A549 (cell line): ENCODE measurements around the gene CD68. TPM values are rescaled to one million over a fixed set of nuclear protein-coding genes. Genes with fewer than 3 reads are reported as not detected.

ENCODE experiments used
- ATAC-seq, 2 experiments: fragments of 200-7000 bp in 1 of 2; fragments of >200 bp in 1 of 2; cut with Nextera tagmentation in 1 of 2; cut with Tn5 transposase in 1 of 2; 3 replicates each; pipeline versions ENCODE4 v1.8.0 to v1.9.1; 2018 to 2020; ENCODE audit warnings: mild to moderate bottlenecking in 1 of 2, moderate library complexity in 1 of 2
- CTCF ChIA-PET: fragments of 300-600 bp; sonication (Branson Sonifier 250); formaldehyde crosslinking; extraction: SDS; loops from one replicate; lab custom pipeline; 2021; ENCODE audit warnings: antibody characterized with exemption, inconsistent platforms; lab: Yijun Ruan, JAX
- POLR2A ChIA-PET: fragments of 350-600 bp; formaldehyde crosslinking; extraction: SDS; loops from one replicate; lab custom pipeline; 2021; ENCODE audit warnings: antibody characterized with exemption, inconsistent platforms; lab: Yijun Ruan, JAX
- DNase-seq, 2 experiments: peaks; one replicate each; pipeline versions ENCODE4 v3.0.0 to v3.0.0-alpha.2; 2011 to 2016; ENCODE audit warnings: low read depth in 1 of 2, low spot score in 1 of 2
- FAIRE-seq: peaks from 2 replicates; lab custom pipeline; 2011; peaks lifted over from hg19 to GRCh38; lab: Jason Lieb, UNC
- H3K27ac ChIP-seq, 2 experiments: fragments of >200 bp; sonication (Bioruptor Twin); formaldehyde crosslinking; 3 replicates each; pipeline ENCODE4 v1.5.1; 2016 to 2017
- H3K4me1 ChIP-seq: fragments of >200 bp; sonication (Bioruptor Twin); formaldehyde crosslinking; 3 replicates; pipeline ENCODE4 v1.6.1; 2016
- H3K4me2 ChIP-seq: fragments of >200 bp; sonication (Bioruptor Twin); formaldehyde crosslinking; 3 replicates; pipeline ENCODE4 v1.6.1; 2016
- H3K4me3 ChIP-seq: fragments of >200 bp; sonication (Bioruptor Twin); formaldehyde crosslinking; 3 replicates; pipeline ENCODE4 v1.5.1; 2016
- H3K9me3 ChIP-seq: fragments of >200 bp; sonication (Bioruptor Twin); formaldehyde crosslinking; 3 replicates; pipeline ENCODE4 v1.6.1; 2016
- BHLHE40 ChIP-seq: IDR thresholded peaks from 2 replicates; pipeline ENCODE4 v1.6.1; 2012; ENCODE audit warnings: low read depth, low read length, inconsistent platforms
- FOSB ChIP-seq: fragments of 250-450 bp; sonication (Bioruptor Pico); IDR thresholded peaks from 2 replicates; pipeline ENCODE4 v1.5.0; 2020; ENCODE audit warnings: mild to moderate bottlenecking, moderate library complexity
- FOXS1 ChIP-seq: fragments of 250-450 bp; sonication (Bioruptor Pico); IDR thresholded peaks from 2 replicates; pipeline ENCODE4 v1.5.0; 2020; ENCODE audit warnings: mild to moderate bottlenecking, moderate library complexity
- HEYL ChIP-seq: fragments of 250-450 bp; sonication (Bioruptor Pico); IDR thresholded peaks from 2 replicates; pipeline ENCODE4 v1.8.0; 2021; ENCODE audit warnings: mild to moderate bottlenecking, moderate library complexity
- HOXA7 ChIP-seq: fragments of 250-450 bp; sonication (Bioruptor Pico); IDR thresholded peaks from 2 replicates; pipeline ENCODE4 v1.5.0; 2020; ENCODE audit warnings: mild to moderate bottlenecking, moderate library complexity
- JUN ChIP-seq, 2 experiments: fragments of >200 bp; sonication (Bioruptor Twin); formaldehyde crosslinking; IDR thresholded peaks; 2 replicates in 1 of 2; 3 replicates in 1 of 2; pipeline ENCODE4 v1.6.1; 2016 to 2017
- KDM1A ChIP-seq: fragments of 200-600 bp; sonication (generic); IDR thresholded peaks from 2 replicates; pipeline ENCODE4 v1.6.1; 2016; ENCODE audit warnings: low read depth, mild to moderate bottlenecking
- MYC ChIP-seq: IDR thresholded peaks from 2 replicates; pipeline ENCODE4 v1.6.1; 2012; ENCODE audit warnings: mild to moderate bottlenecking, inconsistent platforms, low read length, improper control_type of control experiment, borderline replicate concordance
- POLR2AphosphoS2 ChIP-seq: conservative IDR thresholded peaks from 2 replicates; pipeline ENCODE4 v1.6.1; 2012; ENCODE audit warnings: low read length, improper control_type of control experiment, inconsistent platforms
- RFX5 ChIP-seq: fragments of 450-650 bp; IDR thresholded peaks from 2 replicates; pipeline ENCODE4 v1.7.1; 2014; ENCODE audit warnings: antibody characterized with exemption, mild to moderate bottlenecking, moderate library complexity
- SREBF2 ChIP-seq: fragments of 450-650 bp; IDR thresholded peaks from 2 replicates; pipeline ENCODE4 v1.6.1; 2014; ENCODE audit warnings: mild to moderate bottlenecking, moderate library complexity
- TFCP2L1 ChIP-seq: fragments of 250-450 bp; sonication (Bioruptor Pico); IDR thresholded peaks from 2 replicates; pipeline ENCODE4 v1.5.0; 2021; ENCODE audit warnings: mild to moderate bottlenecking
- TP53 ChIP-seq: fragments of 250-450 bp; sonication (Bioruptor Pico); IDR thresholded peaks from 2 replicates; pipeline ENCODE4 v1.5.0; 2021; ENCODE audit warnings: mild to moderate bottlenecking, moderate library complexity
- WGBS: methylation state at CpG from one replicate; pipeline ENCODE4 v1.1.6; 2017; ENCODE audit errors: missing lambda C conversion rate; 5-methylcytosine and 5-hydroxymethylcytosine counted together
- polyA plus RNA-seq, 4 experiments: library from polyadenylated mRNA; depleted of rRNA in 3 of 4; stranded (reverse); fragments of >200 nt; fragmentation: RNase III in 1 of 4; extraction: RNeasy Plus Mini Kit Qiagen cat#74134 plus additional on column Dnase treatment in 1 of 4; gene quantifications; 2 replicates in 3 of 4; 3 replicates in 1 of 4; pipeline ENCODE4 v1.2.3, GENCODE V29; 2011 to 2017
- TF ChIP-seq, protein P1 (sequence below): fragments of >200 bp; sonication (Bioruptor Twin); formaldehyde crosslinking; IDR thresholded peaks from 3 replicates; pipeline ENCODE4 v1.5.1; 2016
- TF ChIP-seq, protein P2 (sequence below): fragments of 200-600 bp; sonication (generic); IDR thresholded peaks from 2 replicates; pipeline ENCODE4 v1.6.1; 2016; ENCODE audit warnings: antibody characterized with exemption, mild to moderate bottlenecking, moderate library complexity
- TF ChIP-seq, protein P3 (sequence below): fragments of 450-650 bp; IDR thresholded peaks from 2 replicates; pipeline ENCODE4 v1.6.1; 2014; ENCODE audit warnings: antibody characterized with exemption

CD68 gene
- polyA plus RNA-seq, 2 of the 4 experiments (the other 2 are of a cell fraction) = 9.8 to 17.7 TPM

DNA sequence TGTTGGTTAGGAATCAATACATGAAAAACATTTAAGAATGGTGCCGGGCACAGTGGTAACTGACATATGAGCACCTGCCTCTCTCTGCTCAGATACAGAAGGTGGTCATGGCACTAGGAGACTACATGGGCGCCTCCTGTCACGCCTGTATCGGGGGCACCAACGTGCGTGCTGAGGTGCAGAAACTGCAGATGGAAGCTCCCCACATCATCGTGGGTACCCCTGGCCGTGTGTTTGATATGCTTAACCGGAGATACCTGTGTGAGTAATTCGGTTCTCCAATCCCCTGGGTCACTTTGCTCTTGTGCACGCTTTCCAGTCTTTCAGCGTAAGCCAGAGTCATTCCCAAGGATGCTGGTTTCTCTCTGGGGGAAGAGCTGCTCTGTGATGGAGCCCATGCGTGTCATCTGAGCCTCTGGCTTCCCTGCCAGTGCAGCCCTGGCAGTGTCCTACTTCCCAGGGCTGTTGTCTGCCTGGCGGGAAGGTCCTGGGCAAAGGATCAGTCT, 3.0 kb upstream of the CD68 start:
- no peak for TF ChIP-seq MYC
- TF ChIP-seq TP53 (CRISPR knock-in tag) = peak; percentile 51
- TF ChIP-seq, protein P1, sequence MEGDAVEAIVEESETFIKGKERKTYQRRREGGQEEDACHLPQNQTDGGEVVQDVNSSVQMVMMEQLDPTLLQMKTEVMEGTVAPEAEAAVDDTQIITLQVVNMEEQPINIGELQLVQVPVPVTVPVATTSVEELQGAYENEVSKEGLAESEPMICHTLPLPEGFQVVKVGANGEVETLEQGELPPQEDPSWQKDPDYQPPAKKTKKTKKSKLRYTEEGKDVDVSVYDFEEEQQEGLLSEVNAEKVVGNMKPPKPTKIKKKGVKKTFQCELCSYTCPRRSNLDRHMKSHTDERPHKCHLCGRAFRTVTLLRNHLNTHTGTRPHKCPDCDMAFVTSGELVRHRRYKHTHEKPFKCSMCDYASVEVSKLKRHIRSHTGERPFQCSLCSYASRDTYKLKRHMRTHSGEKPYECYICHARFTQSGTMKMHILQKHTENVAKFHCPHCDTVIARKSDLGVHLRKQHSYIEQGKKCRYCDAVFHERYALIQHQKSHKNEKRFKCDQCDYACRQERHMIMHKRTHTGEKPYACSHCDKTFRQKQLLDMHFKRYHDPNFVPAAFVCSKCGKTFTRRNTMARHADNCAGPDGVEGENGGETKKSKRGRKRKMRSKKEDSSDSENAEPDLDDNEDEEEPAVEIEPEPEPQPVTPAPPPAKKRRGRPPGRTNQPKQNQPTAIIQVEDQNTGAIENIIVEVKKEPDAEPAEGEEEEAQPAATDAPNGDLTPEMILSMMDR = no peak
- peak; percentile 93 for TF ChIP-seq TFCP2L1 (CRISPR knock-in tag)
- TF ChIP-seq, protein P2, sequence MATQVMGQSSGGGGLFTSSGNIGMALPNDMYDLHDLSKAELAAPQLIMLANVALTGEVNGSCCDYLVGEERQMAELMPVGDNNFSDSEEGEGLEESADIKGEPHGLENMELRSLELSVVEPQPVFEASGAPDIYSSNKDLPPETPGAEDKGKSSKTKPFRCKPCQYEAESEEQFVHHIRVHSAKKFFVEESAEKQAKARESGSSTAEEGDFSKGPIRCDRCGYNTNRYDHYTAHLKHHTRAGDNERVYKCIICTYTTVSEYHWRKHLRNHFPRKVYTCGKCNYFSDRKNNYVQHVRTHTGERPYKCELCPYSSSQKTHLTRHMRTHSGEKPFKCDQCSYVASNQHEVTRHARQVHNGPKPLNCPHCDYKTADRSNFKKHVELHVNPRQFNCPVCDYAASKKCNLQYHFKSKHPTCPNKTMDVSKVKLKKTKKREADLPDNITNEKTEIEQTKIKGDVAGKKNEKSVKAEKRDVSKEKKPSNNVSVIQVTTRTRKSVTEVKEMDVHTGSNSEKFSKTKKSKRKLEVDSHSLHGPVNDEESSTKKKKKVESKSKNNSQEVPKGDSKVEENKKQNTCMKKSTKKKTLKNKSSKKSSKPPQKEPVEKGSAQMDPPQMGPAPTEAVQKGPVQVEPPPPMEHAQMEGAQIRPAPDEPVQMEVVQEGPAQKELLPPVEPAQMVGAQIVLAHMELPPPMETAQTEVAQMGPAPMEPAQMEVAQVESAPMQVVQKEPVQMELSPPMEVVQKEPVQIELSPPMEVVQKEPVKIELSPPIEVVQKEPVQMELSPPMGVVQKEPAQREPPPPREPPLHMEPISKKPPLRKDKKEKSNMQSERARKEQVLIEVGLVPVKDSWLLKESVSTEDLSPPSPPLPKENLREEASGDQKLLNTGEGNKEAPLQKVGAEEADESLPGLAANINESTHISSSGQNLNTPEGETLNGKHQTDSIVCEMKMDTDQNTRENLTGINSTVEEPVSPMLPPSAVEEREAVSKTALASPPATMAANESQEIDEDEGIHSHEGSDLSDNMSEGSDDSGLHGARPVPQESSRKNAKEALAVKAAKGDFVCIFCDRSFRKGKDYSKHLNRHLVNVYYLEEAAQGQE = peak; percentile 25; the same call in 1 of the 2 replicates
- TF ChIP-seq RFX5 = no peak
- no peak for TF ChIP-seq KDM1A
- no peak for TF ChIP-seq SREBF2
- TF ChIP-seq BHLHE40 = no peak
- 0 out of 2 replicates have a peak, but pooled peaks have one; percentile 40 for TF ChIP-seq FOSB (CRISPR knock-in tag)
- TF ChIP-seq HOXA7 (CRISPR knock-in tag) = peak; percentile 12
- peak in 1 of 2 experiments; percentile 41; a peak in 2 of 5 replicates for TF ChIP-seq JUN (IDR thresholded peaks at IDR 0.05)
- TF ChIP-seq HEYL (CRISPR knock-in tag) = no peak
- TF ChIP-seq POLR2AphosphoS2 = peak; percentile 77
- H3K9me3 ChIP-seq = no peaks in the 10 kb centered on the region
- DNase-seq (no peak), FAIRE-seq (no peak), ATAC-seq (no peak)
- POLR2A ChIA-PET = interaction anchor here (1.4 kb wide), 1 partner anchor 111 kb away, joined by 4 read pairs; no protein-coding TSS in a partner anchor
- CTCF ChIA-PET = interaction anchor here (0.6 to 6.3 kb wide), 11 partner anchors 9 to 518 kb away, joined by 3 to 38 read pairs (median 5); partner anchors contain the start of genes SENP3, SOX15 and TP53
- H3K4me3 ChIP-seq = no peak overlapping the region
- H3K27ac ChIP-seq = no peak overlapping the region
- H3K4me2 ChIP-seq = peak overlapping the region; percentile 90
- peaks cover 70% of the 10 kb centered on the region for H3K4me1 ChIP-seq
- WGBS = 88% methylated on average over 14 of the region's 14 CpGs

DNA sequence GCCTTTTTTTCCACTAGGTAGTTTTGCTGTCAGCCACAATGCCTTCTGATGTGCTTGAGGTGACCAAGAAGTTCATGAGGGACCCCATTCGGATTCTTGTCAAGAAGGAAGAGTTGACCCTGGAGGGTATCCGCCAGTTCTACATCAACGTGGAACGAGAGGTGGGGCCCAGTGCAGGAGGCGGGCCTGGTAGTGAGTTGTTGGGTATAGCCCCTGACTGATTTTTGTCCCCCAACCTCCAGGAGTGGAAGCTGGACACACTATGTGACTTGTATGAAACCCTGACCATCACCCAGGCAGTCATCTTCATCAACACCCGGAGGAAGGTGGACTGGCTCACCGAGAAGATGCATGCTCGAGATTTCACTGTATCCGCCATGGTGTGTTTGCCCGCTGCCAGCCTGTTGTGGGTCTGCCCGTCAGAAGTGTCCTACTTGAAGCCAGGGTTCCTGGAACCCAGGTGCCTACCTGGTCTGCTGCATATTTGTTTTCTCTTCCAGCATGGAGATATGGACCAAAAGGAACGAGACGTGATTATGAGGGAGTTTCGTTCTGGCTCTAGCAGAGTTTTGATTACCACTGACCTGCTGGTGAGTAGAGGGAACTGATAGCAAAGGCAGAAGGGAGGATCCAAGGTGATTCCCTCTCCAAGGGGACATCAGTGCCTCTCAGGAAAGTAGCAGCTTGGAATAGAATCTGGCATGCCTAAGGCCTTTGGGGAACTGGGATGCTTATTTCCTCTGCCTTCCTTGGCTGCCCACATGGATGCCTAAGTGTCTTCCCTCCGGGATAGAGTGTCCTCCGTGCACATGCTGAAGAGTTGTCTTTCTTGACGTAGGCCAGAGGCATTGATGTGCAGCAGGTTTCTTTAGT, 1.9 kb upstream of the CD68 start:
- POLR2A ChIA-PET = interaction anchor here (1.4 kb wide), 1 partner anchor 110 kb away, joined by 4 read pairs; no protein-coding TSS in a partner anchor
- FAIRE-seq (no peak), DNase-seq (no peak), ATAC-seq (no peak)
- 89% methylated on average over 17 of the region's 17 CpGs for WGBS
- Histone ChIP-seq H3K27ac (no peak overlapping the region), H3K4me2 (peak overlapping the region; percentile 11; the same call in 1 of the 3 replicates), H3K4me3 (no peak overlapping the region), H3K4me1 (peaks cover 72% of the 10 kb centered on the region), H3K9me3 (no peaks in the 10 kb centered on the region)
- CTCF ChIA-PET = interaction anchor here (0.7 to 6.3 kb wide), 5 partner anchors 9 to 141 kb away, joined by 3 to 38 read pairs (median 6); partner anchors contain the start of genes SENP3, SOX15 and TP53
- TF ChIP-seq FOXS1 (CRISPR knock-in tag) (no peak), KDM1A (no peak), FOSB (CRISPR knock-in tag) (0 out of 2 replicates have a peak, but pooled peaks have one; percentile 31), JUN (IDR thresholded peaks at IDR 0.05) (peak; percentile 30 to 53; a peak in 1 of 5 replicates)
- TF ChIP-seq, protein P3, sequence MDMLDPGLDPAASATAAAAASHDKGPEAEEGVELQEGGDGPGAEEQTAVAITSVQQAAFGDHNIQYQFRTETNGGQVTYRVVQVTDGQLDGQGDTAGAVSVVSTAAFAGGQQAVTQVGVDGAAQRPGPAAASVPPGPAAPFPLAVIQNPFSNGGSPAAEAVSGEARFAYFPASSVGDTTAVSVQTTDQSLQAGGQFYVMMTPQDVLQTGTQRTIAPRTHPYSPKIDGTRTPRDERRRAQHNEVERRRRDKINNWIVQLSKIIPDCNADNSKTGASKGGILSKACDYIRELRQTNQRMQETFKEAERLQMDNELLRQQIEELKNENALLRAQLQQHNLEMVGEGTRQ = 0 out of 2 replicates have a peak, but pooled peaks have one; percentile 2
